Brain pericyte (primary cell): ENCODE results near the gene KLHL26.
"Not testable (repeated sequence)": the region's sequence is repeated elsewhere in the genome, so short reads cannot be mapped to it uniquely, and the experiment has no call there.

Source experiments
- DNase-seq: peaks from one replicate; pipeline ENCODE4 v3.0.0-alpha.2; 2012; ENCODE audit warnings: low read depth, low spot score

KLHL26 gene

DNA sequence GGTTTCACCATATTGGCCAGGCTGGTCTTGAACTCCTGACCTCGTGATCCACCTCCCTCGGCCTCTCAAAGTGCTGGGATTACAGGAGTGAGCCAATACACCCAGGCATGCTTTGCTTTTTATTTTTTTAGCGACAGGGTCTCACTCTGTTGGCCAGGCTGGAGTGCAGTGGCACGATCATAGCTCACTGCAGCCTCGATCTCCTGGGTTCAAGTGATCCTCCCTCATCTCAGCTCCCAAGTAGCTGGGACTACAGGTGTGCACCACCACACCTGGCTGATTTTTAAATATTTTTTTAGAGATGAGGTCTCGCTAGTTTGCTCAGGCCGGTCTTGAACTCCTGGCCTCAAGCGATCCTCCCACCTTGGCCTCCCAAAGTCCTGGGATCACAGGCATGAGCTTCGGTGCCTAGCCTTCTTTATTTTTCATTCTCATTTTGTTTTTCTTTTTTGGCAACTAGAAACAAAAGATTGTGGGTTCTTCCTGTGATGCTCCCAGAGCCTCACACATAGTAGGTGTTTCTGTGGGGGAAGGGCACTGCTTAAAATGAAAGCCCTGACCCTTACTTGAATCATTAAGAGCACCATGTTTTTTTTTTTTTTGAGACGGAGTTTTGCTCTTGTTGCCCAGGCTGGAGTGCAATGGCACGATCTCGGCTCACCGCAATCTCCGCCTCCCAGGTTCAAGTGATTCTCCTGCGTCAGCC lies 36.0 kb upstream of the KLHL26 start:
- DNase-seq: not testable (repeated sequence)

DNA sequence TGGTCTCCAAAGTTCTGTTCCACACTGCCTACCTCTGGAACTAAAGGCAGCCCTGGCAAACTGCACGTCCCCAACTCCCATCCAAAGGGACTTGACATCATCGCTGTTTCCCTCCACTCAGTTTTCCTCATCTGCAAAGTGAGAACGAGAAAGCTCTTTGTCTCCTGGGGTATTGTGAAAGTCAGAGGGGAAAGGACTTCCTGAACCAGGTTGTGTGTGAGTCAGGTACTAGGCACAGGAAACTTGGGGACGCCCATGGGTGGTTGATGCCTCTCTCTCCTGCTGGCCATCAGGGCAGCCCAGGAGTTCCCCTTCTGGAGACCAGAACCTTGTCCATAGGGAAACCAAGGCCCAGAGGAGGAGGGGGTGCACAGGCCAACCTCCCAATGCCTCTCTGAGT lies 35.0 kb upstream of the KLHL26 start:
- no peak for DNase-seq

DNA sequence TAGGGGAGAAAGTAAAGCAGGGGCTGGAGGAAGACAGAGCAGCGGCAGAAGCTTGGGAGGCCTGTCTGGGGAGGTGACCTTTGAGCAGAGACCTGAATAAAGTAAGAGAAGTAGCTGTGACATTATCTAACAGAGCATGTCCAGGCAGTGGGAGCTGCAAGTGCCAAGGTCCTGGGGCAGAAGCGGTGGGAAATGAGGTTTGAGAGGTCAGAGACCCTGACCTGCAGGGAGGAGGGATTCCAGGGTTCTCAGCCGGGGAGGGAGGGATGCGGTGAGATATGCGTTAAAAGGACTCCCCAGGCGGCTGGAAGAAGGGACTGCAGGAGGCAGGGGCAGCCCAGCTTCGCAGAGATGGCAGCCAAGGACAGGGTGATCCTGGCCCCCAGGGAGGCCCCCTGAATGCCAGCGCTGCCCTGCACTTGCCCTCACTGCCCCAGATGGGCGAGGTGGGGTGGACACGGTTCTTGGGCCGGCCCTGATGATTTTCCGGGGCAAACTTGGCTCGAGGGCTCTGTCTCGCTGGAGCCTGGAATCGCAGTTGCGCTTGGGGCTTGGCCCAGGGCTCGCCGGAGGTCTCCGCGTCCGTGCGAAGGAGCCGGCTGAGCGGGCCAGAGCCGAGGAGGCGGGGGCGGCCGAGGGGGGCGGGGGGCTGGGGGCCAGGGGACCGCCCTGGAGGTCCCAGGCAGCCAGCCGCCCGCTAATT lies 33.4 kb upstream of the KLHL26 start:
- DNase-seq: no peak

DNA sequence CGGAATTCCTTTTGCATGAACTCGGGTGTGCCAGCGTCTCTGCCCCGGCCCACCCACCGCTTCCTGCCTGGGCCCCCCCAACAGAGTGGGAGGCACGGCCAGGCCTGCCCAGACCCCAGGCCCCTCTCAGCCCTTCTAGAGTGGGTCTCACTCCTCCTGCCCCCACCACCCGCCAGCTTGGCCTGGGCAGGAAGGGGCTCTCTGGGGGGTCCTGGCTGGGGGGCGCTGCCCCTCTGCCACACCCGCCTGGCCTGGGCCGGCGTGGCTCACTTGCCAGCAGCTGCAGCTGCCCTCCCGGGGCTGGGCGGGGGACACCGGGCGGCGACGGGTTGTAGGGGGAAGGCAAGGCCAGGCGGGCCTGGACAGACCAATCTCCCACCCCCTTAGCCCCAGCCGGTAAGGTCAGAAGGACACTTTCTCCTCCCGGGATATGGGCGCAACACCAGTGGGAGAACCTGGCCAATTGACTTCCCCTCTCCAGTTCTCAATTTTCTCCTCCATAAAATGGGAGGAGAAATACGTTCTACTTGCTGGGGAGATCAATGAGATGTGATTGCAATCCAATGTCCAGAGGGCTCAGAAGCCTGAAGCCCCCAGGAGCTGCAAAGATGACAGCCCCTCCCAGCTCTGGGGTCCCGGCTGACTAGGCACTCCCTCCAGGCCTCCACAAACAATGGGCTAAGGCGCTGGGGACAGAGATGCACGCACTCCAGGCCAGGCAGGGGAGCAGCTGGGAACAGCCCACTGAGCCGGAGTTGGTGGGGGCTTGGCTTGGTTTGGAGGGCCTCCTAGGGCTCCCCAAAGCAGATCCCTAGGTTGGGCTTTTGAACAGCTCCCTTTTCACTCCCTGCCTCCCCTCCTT lies 32.6 kb upstream of the KLHL26 start:
- DNase-seq: no peak

DNA sequence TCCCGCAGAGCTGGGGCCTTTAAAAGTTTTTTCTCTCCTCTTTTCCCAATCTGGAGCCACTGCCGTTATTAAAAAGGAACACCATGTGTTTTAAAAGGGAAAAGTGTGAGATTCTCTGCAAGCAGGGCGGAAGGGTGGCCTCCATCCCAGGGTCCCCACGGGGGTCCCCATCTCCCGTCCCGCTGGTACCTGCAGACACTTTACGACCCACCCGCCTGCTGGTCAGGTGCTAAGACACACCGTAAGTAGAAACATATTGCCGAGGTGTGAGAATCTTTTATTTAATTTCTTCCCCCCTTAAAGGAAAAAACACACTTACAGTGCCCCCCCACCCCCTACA lies 32.0 kb upstream of the KLHL26 start:
- no peak for DNase-seq

DNA sequence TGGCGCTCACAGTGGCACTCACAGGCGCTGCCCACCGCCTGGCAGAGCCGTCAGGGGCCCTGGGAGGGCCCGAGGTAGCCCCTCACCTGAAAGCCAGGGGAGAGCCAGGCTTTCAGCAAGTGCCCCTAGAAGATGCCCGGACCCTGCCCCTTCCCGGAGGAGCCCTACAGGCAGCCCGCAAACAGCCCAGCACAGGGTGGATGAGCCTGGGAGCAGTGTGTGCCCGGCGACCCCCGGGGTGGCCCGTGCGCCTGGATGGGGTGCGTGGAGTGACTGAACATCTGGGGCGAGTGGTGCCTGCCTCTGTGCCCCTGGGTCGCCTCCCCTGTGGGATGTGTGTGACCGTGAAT lies 31.7 kb upstream of the KLHL26 start:
- DNase-seq: no peak

DNA sequence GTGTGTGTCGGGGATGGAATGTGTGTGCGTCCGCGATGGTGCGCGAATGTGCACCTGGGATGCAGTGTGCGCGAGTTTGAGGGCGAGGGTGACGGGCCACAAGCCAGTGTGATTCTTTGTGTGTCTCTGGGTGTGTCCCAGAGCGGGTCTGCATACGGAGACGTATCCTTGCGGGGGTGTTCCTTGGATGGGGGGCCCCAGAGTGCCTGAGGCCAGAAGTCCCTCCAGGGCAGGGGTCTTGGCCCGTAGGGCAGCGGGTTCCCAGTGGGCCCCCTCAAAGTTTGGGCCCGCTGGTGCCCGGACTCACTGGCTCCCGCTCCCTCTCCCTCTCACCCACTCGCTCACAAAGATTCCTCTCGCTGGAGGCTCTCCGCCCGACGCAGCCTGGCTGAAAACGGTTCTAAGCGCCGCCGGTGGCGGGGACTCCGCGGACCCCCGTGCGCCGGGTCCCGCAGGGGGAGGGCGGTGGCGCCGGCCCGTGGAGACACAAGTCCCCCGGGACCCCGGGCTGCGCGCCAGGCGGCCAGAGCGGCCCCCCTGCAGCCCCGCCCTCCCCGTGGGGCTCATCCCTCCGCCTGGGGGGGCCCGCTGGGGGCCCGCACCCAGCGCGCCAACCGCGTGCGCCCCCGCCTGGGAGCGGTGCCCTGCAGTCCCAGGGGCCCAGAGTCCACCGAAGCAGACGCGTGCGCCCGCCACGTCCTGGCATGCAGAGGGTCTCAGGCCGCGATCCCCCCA lies 31.1 kb upstream of the KLHL26 start:
- no peak for DNase-seq

DNA sequence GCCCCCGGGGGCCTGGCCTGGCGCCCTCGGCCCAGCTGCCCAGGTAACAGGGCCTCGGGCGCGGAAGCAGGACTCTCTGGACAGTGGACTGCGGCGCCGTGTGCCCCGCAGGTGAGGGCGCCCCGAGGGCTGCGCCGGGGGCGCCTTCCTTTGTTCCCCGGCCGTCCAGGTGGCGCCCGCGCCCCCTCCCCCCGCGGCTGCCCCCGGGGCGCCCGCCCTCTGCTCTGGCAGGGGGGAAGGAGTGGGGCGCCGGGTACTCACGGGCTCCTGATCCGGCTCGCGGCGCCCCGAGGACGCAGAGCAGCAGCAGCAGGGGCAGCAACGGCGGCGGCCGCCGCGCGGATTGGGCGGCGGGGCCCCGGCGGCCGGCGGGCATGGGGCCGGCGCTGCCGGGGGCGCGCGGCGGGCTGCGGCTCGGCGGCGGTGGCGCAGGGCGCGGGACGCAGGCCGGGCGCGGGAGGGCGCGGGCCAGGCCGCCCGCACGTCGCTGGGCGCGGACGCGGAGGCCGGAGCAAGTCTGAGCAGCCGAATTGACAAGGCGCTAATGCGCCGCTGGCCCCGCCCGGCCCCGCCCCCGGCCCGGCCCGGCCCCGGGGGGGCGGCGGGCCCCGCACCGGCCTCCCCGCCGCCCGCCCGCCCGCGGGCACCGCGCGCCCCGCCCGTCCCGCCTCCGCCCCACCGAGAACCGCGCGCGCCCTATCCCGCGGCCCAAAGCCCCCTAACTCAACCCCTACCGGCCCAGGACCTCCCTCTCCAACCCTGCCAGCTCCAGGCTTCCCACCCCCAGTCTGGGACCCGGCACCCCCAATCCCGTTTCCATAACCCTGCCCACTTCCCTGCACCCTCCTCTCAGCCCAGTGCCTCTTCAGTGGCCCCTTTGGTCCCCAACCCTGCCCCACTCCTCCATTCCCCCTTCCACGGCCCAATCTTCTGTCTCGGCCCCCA lies 30.3 kb upstream of the KLHL26 start, which contains the start of gene CRLF1:
Gene CRLF1 (minus strand): TSS at position 519 of the 945 bp plus-strand sequence. CDS start 143 bp downstream, at position 376.
- no peak for DNase-seq

DNA sequence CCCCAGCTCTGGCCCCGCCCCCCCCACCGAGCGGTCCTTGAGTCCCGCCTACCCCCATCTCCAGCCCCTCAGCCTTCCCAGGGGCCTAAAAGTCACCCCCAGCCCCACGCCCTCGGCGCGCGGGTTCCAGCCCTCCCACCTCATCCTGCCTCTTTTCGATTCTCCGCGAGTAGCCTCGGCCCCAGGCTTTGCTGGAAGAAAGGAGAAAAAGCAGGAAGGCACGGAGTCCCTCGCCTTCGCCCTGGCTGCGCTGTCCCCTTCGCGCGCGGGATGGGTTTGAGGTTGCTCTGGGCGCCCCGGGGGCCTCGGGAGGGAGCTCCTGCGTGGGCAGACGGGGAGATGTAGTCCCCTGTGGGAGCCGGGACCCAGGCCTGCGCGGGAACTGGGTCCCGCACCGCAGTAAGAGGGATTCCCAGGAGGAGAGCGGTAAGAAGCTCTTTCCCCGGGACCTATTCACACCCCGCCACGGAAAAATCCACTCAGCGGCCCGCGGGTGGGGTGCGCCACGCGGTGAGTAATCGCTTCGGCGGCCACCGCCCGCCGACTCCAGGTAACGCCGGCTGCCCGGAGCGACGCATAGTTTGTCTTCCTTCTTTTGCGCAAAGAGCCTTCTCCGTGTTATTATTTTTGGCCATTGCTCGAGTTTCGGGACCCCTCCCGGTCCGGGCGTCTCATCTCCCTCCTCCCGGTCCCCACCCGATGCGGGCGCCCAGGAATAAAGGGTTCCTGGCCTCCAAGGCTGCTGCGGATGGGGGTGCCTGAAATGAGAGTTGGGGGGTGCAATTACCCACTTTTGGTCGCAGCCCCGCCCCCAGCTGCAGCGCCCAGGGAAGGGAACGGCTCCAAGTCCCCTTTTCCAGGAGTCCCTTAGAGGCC lies 29.4 kb upstream of the KLHL26 start:
- DNase-seq: no peak

DNA sequence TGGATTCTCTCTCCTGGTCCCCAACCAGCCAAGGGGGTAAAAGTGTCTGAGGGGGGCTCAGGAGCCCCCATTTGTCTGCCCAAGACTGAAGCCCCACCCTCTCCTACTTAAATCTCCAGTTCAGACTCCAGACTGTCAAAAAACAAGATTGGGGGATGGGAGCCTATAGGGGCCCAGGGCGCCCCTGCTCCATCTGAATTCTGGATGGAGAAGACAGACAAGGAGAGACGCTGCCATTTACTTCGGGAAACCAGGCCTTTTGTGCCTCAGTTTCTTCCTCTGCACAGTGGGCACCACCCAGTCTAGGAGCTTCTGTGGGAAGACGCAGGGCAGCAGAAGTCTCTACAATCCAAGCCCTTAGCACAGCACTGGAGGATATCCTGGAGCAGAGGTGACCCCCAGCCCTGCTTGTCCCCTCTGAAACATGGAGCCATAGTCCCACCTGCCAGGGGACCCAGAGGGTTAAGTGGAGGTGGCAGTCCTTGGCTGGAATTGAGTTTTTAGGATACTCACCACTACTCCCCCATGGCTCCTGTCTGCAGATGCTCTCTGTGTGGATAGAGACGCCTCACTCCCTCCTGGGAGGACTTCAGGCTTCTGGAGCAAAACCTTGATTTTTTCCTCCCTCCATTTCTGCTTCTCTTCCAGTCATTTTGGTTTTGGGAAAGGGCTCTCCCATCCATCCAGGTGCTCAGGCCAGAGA lies 28.6 kb upstream of the KLHL26 start:
- no peak for DNase-seq

DNA sequence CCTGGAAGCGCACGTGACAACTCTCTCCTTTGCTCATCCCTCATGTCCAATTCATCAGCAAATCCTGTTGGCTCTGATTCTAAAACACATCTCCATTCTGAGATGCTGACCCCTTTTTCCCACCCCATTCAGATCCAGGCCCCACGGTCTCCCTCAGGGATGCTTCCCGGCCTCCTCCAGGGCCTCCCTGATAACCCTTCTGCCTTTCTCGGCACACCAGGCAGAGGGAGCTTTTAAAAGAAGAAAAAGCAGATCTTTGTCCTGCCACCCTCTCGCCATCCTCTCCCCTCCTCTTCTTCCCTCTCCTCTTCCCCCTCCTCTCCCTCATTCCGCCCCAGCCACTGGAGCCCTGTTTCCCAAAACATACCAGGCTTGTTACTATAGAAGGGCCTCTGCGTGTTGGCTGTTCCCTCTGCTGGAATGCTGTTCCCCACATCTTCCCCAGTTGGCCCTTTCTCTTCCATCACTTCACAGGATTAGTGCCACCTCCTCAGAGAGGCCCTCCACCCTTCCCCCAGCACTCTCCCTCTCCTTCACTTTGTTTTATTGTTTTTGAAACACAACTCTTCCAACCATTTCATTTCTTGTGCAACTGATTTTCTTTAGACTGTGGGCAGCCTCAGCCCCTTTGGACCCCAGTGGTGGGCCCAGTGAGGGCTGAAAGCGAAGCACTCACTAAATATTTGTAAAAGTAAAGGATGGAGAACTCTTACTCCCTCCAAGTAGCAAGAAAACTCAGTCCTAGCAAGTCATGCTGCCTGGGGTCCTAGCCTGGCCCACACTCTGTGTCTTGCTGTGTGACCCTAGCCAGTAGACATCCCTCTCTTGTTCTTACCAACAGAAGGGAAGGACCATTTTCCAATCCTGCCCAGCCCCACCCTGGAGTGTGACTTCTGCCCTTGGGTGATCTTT lies 27.8 kb upstream of the KLHL26 start:
- DNase-seq: no peak

DNA sequence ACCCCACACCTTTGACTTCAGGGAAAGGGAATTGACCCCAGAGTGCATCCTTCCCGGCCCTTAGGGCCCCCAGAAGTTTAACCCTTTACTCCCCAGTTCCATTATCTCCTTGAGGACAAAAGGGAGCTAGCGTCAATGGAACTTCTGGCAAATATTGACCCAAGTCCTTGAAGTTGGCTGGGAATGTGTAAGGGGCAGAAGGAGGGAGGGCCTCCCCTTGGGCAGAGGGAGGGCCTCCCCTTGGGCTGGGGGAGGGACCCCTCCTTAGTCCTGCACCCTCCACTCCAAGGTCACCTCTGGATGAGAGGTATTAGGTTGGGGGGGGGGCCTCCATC lies 27.1 kb upstream of the KLHL26 start:
- no peak for DNase-seq

DNA sequence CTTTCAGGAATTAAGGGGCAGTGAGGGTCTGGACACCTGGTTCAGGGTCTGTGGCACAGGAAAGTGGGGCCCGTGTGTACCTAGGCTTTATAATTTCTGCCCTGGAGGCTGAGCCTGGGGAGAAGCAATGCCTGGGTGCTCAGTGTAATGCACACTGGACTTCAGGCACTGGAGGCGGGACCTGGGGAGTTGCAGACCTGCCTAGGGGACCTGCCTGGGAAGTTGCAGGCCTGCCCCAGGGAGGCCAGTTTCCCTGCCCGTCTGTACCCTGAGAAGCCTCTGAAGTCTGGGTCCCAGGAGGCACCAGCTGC lies 26.6 kb upstream of the KLHL26 start:
- DNase-seq: no peak

DNA sequence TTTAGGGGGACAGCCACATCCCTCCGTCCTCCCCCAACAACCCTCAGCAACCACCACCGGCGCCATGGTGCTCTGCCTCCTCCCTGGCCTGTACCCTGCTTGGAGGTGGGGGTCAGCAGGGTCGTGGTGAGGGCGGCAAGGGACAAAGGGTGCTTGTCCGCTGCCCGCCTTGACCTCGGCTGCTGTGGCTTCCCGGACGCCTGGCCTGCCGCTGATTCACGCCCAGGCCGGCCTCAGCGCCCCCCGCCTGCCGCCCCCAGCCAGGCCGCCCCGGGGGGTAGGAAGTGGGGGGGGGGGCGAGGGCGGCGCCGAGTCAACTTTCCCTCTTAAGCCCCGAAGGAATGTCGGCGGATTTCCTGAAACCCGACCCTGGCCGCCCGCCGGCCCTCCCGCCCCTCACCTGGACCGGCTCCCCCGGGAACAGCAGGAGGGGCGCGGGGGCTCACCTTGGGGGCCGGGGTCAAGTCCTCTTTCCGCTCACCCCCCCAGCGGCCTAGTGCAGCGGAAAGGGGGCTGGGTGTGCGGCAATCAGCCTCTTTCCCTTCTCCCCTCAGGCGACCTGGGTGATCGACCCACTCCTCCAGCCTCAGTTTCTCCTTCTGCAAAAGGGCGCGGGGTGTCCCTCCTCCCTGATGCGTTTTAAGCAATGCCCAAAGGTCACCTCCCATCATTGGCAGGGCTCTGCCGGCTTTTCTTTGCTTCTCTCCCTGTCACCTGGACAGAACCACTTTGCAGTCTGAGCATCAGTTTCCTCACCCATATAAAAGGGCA lies 26.1 kb upstream of the KLHL26 start:
- no peak for DNase-seq

DNA sequence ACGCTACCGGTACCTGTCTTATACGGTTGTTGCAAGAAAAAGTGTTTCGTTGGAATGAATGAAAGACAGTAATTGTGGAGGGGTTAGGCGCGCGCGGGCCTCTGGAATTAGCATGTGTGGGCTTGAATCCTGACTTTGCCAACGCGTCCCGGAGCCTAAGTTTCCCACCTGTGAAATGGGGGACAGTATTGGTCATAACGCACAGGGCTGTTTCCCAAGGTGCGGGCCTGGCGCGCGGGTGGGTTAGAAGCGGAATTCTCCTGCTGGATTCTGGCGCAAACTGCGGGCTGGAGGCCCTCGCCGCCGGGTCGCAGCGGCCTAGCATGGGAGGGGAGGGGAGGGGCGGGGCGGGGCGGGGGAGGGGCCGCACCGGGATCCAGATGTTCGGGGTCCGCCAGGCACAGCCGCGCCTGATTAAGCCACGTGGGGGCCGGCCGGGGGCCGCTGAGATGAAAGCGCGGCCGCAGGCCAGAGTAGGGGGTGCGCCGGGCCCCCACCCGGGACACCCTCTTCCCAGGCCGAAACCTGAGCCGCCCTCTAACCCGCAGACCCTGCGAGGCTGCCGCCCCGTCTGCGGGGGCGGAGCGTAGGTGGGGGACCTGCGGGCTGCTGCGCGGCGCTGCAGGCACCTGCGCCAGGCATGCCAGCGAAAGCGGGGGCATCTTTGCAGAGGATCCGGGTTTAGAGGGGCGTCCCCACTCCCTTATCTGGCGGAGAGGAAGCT lies 25.3 kb upstream of the KLHL26 start:
- no peak for DNase-seq

DNA sequence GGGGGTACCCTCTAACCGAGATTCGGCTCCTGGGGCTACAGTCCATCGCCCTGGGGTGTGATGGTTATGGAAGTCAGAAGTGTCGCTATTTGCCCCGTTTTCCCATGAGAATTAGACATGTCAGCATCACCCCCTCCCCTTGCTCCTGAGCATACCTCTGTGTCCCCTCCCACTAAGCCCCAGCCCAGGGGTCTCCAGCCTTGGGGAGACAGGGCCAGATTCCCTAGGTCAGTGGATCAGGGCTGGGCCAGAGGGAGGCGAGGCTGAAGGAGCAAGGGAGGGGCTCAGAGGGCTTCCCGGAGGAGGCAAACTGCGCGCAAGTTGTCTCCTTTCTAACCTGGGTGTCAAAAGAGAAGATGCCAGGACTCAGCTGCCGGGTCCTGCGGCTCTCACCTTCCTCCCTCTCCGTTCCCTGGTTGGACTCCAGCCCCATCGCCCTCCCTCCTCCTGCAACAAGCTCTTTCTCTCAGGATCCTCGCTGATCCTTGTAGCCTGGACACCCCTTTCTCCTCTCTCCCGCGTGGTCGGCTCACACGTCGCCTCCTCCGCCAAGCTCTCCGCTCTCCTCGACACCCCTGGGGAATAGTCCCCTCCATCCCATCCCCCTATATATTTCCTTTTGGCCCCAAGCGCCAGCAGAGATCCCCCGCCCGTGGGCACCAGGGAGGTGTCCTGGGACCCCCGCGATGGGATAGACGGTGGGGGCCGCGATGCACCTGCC lies 24.6 kb upstream of the KLHL26 start:
- DNase-seq: no peak
